UCSD-AML1 (cell line): Measurements from ENCODE around the gene C1R.
"Not testable (repeated sequence)": the region's sequence is repeated elsewhere in the genome, so short reads cannot be mapped to it uniquely, and the experiment has no call there.

Experiments used
- DNase-seq: peaks from one replicate; lab custom pipeline; 2025; ENCODE audit not compliant: unreplicated experiment; lab: John Stamatoyannopoulos, UW

Gene C1R

DNA sequence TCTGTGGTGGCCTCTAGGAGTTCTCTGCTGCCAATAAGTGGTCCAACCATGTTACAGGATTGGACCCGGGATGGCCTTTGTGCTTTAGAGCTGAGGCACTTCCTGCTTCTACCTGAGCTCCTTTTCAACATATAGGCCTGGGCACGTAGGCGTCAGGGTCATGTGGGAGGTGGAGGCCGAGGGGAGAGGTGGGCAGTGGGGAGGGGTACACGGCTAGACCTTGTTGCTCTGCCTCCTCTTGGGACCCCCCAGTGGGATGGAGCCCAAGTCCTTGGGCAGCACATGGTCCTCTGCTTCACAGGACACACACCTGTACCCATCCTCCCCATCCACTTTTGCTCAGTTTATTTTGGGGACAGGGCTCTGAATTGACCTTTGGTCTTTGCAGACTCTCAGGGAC, 29.1 kb upstream of the C1R start:
- DNase-seq = no peak

DNA sequence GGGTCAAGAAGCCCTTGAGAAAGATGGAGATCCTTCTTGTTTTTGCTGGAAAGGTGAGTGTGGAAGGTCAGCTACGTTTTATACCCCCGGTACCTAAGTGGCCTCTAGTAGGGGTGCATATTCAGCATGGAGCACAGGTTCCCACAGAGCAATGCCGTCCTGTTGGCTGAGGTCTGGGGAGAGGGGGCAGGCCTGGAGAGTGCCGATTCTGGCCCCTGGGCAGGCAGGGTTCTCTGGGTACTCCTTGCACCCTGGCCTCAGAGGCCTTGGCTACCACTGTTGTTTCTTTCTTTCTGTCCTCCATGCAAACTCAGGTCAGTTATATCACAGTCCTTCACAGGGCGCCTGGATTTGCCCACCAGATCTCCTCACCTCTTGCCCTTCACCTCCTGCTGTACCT, 27.9 kb upstream of the C1R start:
- DNase-seq = no peak

- no peak for DNase-seq
Measured at GRCh38 chr12:7118881-7119280, 26.6 kb upstream of the C1R start.

DNA sequence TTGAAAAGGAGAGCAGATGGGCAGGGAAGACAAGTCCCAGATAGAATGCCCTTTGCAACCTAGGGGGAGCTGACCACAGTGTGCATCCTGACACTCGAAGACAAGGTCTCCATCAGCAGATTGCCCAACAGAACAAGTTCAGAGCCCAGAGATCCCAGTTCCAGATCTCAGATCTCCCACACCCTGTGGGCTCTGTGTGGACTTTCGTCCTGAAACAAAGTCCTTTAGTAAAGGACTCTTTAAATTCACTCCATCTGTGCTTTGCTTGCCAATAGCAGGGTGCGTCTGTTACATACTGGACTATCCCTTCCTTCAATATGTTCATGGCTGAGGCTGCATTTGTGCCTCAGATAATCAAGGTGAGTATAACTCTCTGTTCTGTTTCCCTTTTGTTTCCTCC, 25.4 kb upstream of the C1R start:
- DNase-seq = no peak

GRCh38 chr12:7116916-7117315, 24.7 kb upstream of the C1R start:
- DNase-seq = no peak

GRCh38 chr12:7116196-7116595, 24.0 kb upstream of the C1R start:
- no peak for DNase-seq

GRCh38 chr12:7114851-7115250, 22.6 kb upstream of the C1R start:
- DNase-seq = no peak

GRCh38 chr12:7114008-7114407, 21.8 kb upstream of the C1R start:
- no peak for DNase-seq

DNA sequence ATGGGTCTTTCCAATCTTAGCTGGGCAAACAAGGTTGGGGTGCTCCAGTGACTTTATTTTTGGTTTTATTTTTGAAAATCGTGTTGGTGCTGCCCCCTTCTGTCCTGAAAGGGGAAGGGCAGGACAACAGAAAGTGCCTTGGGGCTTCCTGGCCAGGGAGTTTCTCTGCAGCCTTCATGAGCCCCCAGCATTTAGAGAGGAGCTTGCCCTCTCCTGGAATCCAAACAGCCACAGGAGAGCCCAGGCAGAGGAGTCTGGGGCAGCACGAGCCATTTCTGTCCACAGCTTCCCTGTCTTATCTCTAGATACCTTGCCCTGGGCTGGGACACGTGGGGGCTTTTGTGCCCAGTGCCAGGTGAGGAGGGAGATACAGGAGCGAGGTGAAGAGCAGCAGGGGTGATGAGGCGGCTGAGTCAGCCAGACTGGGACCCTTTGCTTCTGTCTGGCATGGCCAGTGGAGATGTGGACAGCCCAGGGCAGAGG, 21.2 kb upstream of the C1R start:
- DNase-seq = no peak

- DNase-seq = no peak
Measured at GRCh38 chr12:7112041-7112440, 19.8 kb upstream of the C1R start.

DNA sequence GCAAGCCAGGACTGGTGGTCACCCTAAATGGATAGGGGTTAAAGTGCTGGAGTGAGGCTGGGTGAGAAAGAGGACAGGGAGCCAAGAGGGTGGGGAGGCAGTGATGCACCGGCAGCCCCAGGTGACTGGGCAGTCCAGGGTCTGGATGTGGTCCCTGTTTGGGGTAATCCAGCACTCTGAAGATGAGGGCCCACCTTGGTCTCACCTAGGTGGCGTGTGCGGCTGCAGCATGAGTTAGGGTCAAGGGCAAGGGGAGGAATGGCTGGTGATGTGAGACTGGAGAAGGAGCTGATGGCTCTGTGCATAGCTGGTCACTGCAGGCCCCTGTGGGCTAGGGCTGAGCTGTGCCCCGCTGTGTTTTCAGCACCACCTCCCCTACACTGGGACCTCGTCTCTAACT, 18.4 kb upstream of the C1R start:
- no peak for DNase-seq

DNA sequence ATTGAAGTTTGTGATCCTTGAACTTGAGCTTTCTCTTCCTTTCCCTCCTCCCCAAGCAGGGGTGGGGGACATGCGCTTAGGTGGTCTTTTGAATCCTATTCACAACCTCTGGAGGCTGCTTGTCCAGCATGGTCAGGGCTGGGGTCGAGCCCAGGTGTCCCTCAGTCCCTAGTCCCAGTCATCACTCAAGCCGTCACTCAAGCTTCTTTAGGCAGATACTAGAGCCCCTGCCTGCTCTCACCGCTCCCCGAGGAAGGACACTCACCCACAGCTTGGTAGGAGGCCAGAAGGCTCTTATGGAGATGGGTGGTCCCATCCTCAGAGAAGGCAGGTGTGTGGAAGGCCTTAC, 17.3 kb upstream of the C1R start:
- no peak for DNase-seq

- peak; percentile 87 for DNase-seq
Measured at GRCh38 chr12:7108796-7109571, 16.7 kb upstream of the C1R start, which contains the start of gene C1RL. Gene C1RL (minus strand): TSS chr12:7109214. CDS start chr12:7109180, 34 bp downstream.

GRCh38 chr12:7108003-7108795, 16.0 kb upstream of the C1R start:
- DNase-seq = peak; percentile 90

DNA sequence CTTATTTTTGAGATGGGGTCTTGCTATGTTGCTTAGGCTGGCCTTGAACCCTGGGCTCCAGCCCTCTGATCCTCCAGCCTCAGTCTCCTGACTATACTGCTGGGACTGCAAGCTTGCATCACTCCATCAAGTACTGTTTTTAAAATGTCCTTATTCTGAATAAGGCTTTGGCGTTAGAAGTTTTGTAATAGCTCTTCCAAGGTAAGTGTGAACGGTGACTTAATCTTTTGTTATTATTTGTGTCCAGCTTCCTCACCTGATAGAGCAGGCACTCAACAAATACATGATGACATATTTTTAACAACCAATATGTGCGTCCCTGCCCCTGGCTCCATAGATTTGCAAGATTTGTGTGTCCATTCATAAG, 15.4 kb upstream of the C1R start:
- DNase-seq = no peak

DNA sequence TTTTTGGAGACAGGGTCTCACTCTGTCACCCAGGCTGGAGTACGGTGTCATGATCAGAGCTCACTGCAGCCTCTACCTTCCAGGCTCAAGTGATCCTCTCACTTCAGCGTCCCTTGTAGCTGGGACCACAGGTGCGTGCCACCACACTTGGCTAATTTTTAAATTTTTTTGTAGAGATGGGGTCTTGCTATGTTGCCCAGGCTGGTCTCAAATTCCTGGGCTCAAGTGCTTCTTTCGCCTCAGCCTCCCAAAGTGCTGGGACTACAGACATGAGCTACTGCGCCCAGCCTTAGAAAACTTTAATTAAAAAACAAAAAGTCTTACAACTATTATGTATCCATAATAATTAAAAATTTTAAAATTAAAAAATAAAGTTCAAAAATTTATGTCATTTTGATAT, 14.9 kb upstream of the C1R start:
- not testable (repeated sequence) for DNase-seq

GRCh38 chr12:7106082-7106481, 13.8 kb upstream of the C1R start:
- DNase-seq = no peak

DNA sequence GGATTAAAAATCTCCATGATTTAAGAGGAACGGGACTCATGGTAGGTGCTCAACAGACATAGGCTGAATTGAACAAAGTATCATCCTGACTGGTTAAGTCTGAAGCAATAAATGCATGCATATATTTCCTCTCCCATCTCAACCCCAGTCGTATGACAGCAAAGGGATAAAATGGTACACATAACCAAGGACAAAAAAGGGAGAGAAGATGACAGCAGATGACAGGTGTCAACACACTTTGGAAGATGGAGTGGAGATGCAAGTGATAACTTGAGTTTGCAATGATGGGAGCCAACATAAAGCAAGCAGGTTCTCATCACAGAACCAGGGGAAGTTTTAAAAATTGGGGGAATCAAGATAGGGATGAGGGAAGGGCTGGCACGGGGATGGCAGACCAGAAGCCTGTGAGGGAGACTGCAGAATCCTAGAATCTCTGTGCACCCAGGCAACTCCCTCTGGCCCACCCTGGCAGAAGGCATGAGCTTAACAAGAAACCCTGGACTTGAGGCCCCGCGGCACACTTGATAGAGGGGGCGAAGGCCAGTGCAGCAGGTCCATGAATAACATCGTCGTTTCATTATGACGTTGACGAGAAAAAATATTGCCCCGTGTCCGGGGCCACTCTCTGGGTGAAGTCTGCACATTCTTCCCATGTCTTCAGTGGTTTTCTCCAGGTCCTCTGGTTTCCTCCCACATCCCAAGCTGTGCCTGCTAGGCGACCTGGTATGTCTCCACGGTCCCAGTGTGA, 11.8 kb upstream of the C1R start:
- DNase-seq = no peak

GRCh38 chr12:7102582-7102981, 10.3 kb upstream of the C1R start:
- DNase-seq = no peak

- no peak for DNase-seq
Measured at GRCh38 chr12:7101694-7102131, 9.5 kb upstream of the C1R start.

GRCh38 chr12:7101047-7101693, 8.9 kb upstream of the C1R start:
- no peak for DNase-seq
